ENCODE data around the gene CFAP161. TPM values are rescaled to one million over a fixed set of nuclear protein-coding genes. Genes with fewer than 3 reads are reported as not detected.

CFAP161 gene
- polyA plus RNA-seq, 1 of the 3 experiments (the other 2 are of a cell fraction), result 0.03 TPM

- Histone ChIP-seq H3K27me3 (ENCODE audit: insufficient read depth) (no peaks in the 10 kb centered on the region), H3F3A (replicated peaks; ENCODE audit: insufficient read depth) (no peaks in the 10 kb centered on the region), H3K27ac (ENCODE audit: low read depth in 2 of 2, low read length in 1 of 2) (no peak overlapping the region), H3K36me3 (replicated peaks in 1 of 2; ENCODE audit: control insufficient read depth in 1 of 2, insufficient read depth in 2 of 2, low read length in 1 of 2) (no peaks in the 10 kb centered on the region), H3K4me2 (no peak overlapping the region), H3K9me2 (no peaks in the 10 kb centered on the region), H3K4me3 (ENCODE audit: low read depth in 2 of 2, low read length in 1 of 2) (no peak overlapping the region), H3K9ac (no peak overlapping the region), H2AFZ (ENCODE audit: low read depth) (no peak overlapping the region), H3K79me2 (ENCODE audit: insufficient read depth) (no peaks in the 10 kb centered on the region), H4K20me1 (ENCODE audit: insufficient read depth) (no peaks in the 10 kb centered on the region), H3K4me1 (ENCODE audit: control insufficient read depth in 1 of 2, insufficient read depth in 2 of 2, low read depth in 1 of 2, low read length in 1 of 2) (no peaks in the 10 kb centered on the region), H3K9me3 (no peaks in the 10 kb centered on the region)
- 65% methylated on average over 13 of the region's 13 CpGs for WGBS (ENCODE audit: low lambda C conversion rate)
- no peak for DNase-seq
- TF ChIP-seq ELF1 (IDR thresholded peaks at IDR 0.05) (no peak), RCOR1 (IDR thresholded peaks at IDR 0.05; ENCODE audit: low read length) (no peak), ZBTB33 (IDR thresholded peaks at IDR 0.05; ENCODE audit: borderline replicate concordance, low read depth) (no peak), MAX (IDR thresholded peaks at IDR 0.05; ENCODE audit: low read depth) (no peak), POLR2AphosphoS5 (IDR thresholded peaks at IDR 0.05; ENCODE audit: low read depth, low read length) (no peak), USF2 (IDR thresholded peaks at IDR 0.05; ENCODE audit: borderline replicate concordance, low read depth, low read length) (no peak), GATA2 (CRISPR knock-in tag; IDR thresholded peaks at IDR 0.05) (no peak), FOSL2 (IDR thresholded peaks at IDR 0.05; ENCODE audit: borderline replicate concordance, low read depth) (no peak), SMC3 (IDR thresholded peaks at IDR 0.05; ENCODE audit: low read depth, low read length) (no peak), EZH2phosphoT487 (IDR thresholded peaks at IDR 0.05; ENCODE audit: borderline replicate concordance, low read depth) (no peak), RAD21 (IDR thresholded peaks at IDR 0.05; ENCODE audit: low read length) (no peak), SIN3A (IDR thresholded peaks at IDR 0.05; ENCODE audit: borderline replicate concordance, low read depth, low read length) (no peak), NRF1 (IDR thresholded peaks at IDR 0.05; ENCODE audit: low read depth, low read length) (no peak), GABPA (IDR thresholded peaks at IDR 0.05; ENCODE audit: low read depth) (no peak), MXI1 (IDR thresholded peaks at IDR 0.05; ENCODE audit: low read depth, low read length) (no peak)
- CTCF ChIA-PET, result interaction anchor here (0.8 to 20.1 kb wide), 3 partner anchors 56 to 175 kb away, joined by 3 to 451 read pairs (median 8); no protein-coding TSS in a partner anchor
- POLR2A ChIA-PET, result no interaction called here
Observed at GRCh38 chr15:81098861-81099651, 35.0 kb upstream of the CFAP161 start.

Measured in SK-N-SH (cell line).